Measurements from ENCODE around the gene THAP9.

- TF ChIP-seq CTCF (tag by site-specific recombination; IDR thresholded peaks at IDR 0.05) (no peak), ZBTB49 (tag by site-specific recombination; IDR thresholded peaks at IDR 0.05; ENCODE audit: low read depth) (no peak), ZFP3 (tag by site-specific recombination; IDR thresholded peaks at IDR 0.05; ENCODE audit: low read depth) (no peak)
Measured at GRCh38 chr4:82896755-82897154, 3.8 kb upstream of the THAP9 start.
